Activated CD4-positive, alpha-beta T cell treated with anti-CD3 and anti-CD28 coated beads, Interleukin-2, amount 50 U/mL, for 24 hours (primary cell): ENCODE data around the gene HOXC4.
A peak's percentile ranks its signal among the peaks of the same experiment; 100 is the strongest.

Experiments used
- DNase-seq, 2 donors: peaks; one replicate each; pipeline ENCODE4 v3.0.0-alpha.2; 2020; ENCODE audit warnings: low read depth in 1 of 2, low spot score in 1 of 2

The HOXC4 gene

DNA sequence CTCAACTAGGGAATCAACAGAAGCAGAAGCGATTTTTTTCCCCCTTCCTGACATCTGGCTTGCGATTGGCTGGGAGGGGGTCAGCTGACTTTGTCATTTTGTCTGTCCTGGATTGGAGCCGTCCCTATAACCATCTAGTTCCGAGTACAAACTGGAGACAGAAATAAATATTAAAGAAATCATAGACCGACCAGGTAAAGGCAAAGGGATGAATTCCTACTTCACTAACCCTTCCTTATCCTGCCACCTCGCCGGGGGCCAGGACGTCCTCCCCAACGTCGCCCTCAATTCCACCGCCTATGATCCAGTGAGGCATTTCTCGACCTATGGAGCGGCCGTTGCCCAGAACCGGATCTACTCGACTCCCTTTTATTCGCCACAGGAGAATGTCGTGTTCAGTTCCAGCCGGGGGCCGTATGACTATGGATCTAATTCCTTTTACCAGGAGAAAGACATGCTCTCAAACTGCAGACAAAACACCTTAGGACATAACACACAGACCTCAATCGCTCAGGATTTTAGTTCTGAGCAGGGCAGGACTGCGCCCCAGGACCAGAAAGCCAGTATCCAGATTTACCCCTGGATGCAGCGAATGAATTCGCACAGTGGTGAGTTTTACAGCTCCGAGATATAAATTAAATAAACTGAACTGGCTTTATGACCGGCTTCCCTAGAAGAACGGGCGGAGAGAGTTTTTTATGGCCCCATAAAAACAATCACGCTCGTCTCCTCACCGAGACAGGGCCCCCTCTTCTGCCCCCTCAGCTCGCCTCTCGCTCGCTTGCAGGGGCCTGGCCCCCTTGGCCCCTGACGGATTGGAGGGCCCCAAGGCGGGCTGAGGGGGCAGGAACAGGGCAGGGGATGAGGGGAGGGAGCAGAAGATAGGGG lies 25.1 kb upstream of the HOXC4 start, which contains the start of gene HOXC6:
HOXC6 (plus strand) TSS at position 127 of the 888 bp plus-strand sequence; CDS start at position 209, 82 bp downstream.
- DNase-seq: no peak

DNA sequence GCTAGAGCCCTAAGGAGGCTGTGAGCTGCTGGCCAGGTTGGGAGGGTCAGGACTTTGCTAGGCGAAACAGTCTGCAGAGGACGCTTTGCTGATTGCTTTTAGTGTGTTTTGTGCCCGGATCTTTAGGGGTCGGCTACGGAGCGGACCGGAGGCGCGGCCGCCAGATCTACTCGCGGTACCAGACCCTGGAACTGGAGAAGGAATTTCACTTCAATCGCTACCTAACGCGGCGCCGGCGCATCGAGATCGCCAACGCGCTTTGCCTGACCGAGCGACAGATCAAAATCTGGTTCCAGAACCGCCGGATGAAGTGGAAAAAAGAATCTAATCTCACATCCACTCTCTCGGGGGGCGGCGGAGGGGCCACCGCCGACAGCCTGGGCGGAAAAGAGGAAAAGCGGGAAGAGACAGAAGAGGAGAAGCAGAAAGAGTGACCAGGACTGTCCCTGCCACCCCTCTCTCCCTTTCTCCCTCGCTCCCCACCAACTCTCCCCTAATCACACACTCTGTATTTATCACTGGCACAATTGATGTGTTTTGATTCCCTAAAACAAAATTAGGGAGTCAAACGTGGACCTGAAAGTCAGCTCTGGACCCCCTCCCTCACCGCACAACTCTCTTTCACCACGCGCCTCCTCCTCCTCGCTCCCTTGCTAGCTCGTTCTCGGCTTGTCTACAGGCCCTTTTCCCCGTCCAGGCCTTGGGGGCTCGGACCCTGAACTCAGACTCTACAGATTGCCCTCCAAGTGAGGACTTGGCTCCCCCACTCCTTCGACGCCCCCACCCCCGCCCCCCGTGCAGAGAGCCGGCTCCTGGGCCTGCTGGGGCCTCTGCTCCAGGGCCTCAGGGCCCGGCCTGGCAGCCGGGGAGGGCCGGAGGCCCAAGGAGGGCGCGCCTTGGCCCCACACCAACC lies 23.9 kb upstream of the HOXC4 start:
- DNase-seq: no peak

- DNase-seq: no peak
Observed at GRCh38 chr12:54030442-54030801, 23.2 kb upstream of the HOXC4 start.

- DNase-seq: no peak
Observed at GRCh38 chr12:54030889-54031471, 22.7 kb upstream of the HOXC4 start.

- no peak for DNase-seq
Observed at GRCh38 chr12:54031480-54031879, 22.2 kb upstream of the HOXC4 start.

DNA sequence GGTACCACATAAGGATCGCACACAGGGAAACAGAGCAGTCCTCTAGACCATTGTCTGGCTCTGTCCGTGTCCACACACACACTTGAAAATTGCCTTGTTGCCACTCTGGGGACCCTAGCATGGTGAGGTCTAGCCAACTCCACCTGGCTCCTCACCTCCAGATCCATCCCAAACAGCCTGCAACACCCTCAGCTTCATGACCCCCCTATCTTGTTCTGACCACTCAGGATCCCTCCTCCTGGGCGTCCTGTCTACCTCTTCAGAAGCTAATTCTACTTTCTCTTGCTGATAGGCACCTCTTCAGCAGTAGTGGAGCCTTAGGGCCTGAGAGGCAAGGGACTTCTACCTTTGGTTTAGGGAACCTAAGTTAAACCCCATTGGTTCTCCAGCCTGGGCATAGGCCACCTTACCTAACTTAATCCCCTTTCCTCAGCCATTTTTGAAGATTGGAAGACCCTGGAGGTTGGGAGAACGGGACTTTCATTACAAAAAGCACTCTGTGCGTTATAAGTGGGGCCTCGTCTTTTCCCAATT lies 21.5 kb upstream of the HOXC4 start:
- DNase-seq: no peak

DNA sequence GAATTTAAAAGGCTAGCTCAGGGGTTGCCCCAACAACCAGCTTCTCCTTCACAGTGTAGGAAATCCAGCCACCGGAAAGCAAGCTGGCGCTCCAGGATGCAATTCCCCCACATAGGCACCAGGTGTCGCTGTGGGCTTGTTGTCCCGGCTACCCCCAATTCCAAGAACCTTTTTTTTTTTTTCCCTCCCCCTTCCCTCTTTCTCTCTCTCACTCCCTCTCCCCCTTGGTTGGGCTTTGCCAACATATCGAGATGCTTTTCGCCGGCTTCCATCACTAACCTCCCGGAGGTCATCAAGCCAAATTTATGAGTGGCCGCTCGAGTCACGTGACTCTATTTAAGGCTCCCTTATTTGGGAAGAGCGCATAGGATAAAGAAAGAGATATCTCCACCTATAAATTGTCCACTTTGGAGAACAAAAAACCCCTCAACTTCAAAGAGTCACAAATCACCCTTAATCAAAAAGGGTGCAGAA lies 21.0 kb upstream of the HOXC4 start, which contains the start of gene HOXC5:
HOXC5 (plus strand) TSS at position 424 of the 474 bp plus-strand sequence. CDS start 73 bp downstream, outside the sequence.
- DNase-seq: peak in 1 of 2 donors; percentile 45

GRCh38 chr12:54033106-54033979 lies 20.3 kb upstream of the HOXC4 start:
- DNase-seq: no peak

DNA sequence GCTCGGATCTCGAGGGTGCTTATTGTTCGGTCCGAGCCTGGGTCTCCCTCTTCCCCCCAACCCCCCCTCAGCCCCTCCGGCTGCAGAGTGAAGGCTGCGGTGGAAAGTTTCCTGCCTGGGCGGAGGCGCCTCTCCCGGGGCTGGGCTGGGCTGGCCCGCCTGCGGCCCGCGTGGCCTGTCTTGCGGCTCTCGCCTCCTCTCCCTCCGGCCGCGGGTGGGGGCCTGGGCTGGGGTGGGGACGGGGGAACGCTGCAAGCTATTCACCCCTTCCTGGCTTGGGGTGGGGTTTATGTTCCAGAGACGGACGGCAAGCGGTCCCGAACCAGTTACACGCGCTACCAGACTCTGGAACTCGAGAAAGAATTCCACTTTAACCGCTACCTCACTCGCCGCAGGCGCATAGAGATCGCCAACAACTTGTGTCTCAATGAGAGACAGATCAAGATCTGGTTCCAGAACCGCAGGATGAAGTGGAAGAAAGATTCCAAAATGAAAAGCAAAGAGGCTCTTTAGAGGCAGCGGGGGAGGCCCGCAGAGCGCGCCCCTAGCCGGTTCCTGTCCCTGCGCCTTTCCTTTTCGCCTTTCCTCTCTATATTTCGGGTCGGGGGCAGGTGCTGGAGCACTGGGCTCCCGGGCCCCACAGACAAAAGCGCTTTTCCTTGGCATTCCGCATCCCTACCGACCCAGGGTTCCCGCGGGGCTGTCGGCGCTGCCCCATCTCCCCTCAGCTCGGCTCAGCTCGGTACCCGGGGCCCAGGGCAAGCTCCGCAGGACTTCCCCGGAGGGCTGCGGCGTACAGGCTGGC lies 19.5 kb upstream of the HOXC4 start:
- no peak for DNase-seq

DNA sequence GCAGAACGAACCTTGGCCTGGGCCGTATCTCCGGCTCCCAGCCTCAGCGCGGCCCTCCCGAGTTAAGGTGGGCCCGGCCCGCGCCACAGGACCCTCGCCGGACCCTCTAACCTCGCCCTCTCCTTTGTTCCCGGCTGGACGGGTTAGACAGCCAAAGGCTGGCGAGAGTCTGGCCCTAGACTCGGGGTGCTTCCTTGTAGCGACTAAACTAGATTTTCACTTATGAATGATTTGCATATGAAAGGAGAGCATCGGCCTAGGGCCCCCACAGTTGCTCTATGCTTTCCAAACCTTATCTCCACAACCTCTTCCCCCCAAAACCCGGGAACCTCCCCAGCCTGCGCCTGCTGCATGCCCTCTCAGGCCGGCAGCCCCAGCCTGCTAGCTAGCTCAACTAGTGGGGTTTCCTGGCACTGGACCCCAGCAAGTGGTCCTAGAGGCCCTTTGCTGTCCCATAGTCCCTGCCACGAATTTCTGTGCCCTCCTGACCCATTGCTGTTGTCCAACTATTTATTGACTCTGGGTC lies 18.8 kb upstream of the HOXC4 start:
- DNase-seq: no peak

DNA sequence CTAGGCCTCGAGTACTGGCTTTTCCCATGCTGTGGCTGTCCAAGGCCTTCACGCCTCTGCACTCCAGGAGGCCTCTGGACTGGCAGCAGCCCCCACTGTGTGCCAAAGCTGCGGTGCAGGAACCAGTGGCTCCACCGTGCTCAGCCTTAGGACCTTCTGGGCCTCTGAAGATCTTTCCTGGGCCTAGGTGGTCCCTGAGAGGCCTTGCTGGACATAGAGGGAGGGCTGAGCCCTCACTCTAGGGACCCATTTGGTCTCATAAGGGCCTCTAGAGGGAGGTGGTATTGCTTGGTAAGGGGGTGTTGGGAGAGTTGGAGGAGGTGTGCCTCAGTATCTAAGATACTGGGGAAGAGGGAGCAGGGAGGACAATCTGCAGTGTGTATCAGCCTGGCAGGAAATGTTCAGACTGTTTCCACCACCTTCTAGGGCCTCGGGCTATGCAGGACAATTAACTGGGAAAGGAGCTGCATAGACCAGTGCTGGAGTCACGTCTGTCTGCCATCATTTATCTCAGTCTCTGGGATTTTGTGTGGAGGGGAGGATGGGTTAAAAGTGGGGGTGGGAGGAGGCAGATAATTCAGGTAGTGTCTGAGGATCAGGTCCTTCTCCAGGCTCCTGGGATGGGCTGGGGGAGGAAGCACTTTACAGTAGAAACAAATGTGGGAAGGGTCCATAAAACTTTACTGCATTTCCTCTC lies 17.9 kb upstream of the HOXC4 start:
- DNase-seq: no peak

DNA sequence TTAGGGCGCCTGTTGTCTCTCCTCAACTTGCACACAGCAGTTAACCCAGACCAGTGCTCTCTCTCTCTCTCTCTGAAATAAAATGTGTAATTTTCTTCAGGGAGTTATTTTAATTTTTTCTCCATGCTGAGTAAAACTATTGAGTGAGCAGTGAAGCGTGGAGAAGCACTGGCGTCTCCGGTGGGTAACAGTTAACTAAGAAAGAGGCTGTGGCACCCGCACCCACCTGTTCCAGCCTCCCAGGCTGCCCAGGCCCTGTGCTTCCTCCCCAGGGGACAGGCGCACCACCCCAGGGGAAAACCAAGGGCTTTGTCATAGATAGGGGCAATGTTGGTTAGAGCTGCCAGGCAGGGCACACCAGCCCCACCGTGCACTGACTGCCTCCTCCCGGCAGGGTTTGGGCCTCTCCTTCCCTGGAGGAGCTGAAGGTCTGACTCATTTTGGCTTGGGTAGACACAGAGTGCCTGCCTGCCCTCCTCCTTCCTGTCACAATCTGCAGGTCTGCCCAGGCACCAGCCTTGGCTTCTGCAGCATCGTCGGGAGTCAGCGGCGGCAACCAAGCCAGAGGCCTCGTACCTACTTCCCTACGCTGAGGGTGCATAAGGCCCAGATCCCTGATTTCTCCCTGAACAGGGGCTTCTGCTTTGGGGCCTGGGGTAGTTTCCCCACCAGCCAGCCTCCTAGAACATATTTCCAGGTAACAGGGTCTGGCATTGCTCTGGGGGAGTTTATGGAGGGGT lies 16.8 kb upstream of the HOXC4 start:
- DNase-seq: no peak

DNA sequence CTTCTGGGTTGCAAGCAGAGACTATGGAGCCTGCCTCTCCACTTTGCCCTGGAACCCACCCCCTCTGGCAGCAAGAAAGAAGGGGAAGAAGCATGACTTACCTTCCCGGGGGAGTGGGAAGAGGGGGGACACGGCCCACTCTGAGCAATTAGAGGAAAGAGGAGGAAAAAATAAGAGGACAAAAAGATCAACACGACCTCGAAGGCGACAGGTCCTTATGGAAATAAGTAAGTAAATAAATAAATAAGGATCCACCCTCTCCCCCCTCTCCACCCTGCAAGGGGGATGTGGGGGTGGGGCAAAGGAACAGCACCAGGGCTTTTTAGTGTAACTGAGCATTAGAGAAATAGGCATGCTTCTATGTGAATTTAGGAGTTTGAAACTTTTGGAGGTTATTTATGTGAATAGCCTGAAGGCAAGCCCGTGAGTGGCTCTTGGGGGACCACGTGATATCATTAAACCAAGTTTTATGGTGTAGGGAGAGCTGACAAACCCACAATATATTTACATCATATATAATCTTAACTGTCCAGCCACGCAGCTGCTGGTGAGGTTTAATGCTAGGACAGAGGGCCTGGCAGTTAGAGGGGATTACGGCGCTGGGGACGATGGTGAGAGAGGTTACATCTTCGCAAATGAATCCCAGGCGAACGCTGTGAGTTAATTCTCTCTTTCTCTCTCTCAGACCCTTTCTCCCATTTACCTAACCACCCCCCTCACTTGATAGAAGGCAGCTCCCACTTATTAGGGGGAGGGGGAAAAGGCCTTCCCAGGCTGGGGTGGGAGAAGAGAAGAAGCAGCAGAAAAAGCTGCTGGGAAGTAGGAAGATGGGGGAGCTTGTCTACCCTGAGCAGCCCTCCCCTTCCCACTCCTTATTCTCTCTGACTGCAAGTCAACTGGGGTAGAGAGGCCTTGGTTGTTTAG lies 16.0 kb upstream of the HOXC4 start:
- DNase-seq: no peak

- DNase-seq: no peak
Observed at GRCh38 chr12:54038284-54038870, 15.3 kb upstream of the HOXC4 start.

- DNase-seq: no peak
Observed at GRCh38 chr12:54038871-54039414, 14.7 kb upstream of the HOXC4 start.
